Uterus (tissue), 4 donors: ENCODE measurements around the gene CORO6. TPM values are rescaled to one million over a fixed set of nuclear protein-coding genes. Genes with fewer than 3 reads are reported as not detected.

Experiments
- DNase-seq, 2 donors: peaks; one replicate each; pipeline ENCODE4 v3.0.0-alpha.2; 2019 to 2020
- H3K27ac ChIP-seq, 2 donors: fragments of 200-600 bp; sonication (generic); 1 replicate in 1 of 2; 2 replicates in 1 of 2; pipeline ENCODE4 v1.5.1; 2016 to 2018
- H3K27me3 ChIP-seq, 2 donors: fragments of 200-600 bp; sonication (generic); one replicate each; pipeline ENCODE4 v1.5.1; 2018 to 2019; ENCODE audit warnings: control low read depth in 1 of 2
- H3K36me3 ChIP-seq, 2 donors: fragments of 200-600 bp; sonication (generic); one replicate each; pipeline ENCODE4 v1.5.1; 2019; ENCODE audit warnings: control low read depth in 1 of 2
- H3K4me1 ChIP-seq, 2 donors: fragments of 200-600 bp; sonication (generic); one replicate each; pipeline ENCODE4 v1.5.1; 2018 to 2019; ENCODE audit warnings: control low read depth in 1 of 2
- H3K4me3 ChIP-seq, 2 donors: fragments of 200-600 bp; sonication (generic); 1 replicate in 1 of 2; 2 replicates in 1 of 2; pipeline ENCODE4 v1.5.1; 2018 to 2019; ENCODE audit warnings: mild to moderate bottlenecking in 1 of 2
- H3K9me3 ChIP-seq, 2 donors: fragments of 200-600 bp; sonication (generic); one replicate each; pipeline ENCODE4 v1.5.1; 2019; ENCODE audit warnings: control low read depth in 1 of 2
- POLR2A ChIP-seq, 2 donors: fragments of 450-650 bp; IDR thresholded peaks; one replicate each; pipeline ENCODE4 v1.6.1; 2016; ENCODE audit warnings: antibody characterized with exemption in 2 of 2, mild to moderate bottlenecking in 1 of 2, moderate library complexity in 1 of 2
- intact Hi-C: fragments of 100-400 bp; cut with DNase I; formaldehyde crosslinking; loops from one replicate; pipeline ENCODE4 v1.15.1; 2023; ENCODE audit warnings: low total_unique reads
- total RNA-seq, 4 donors: library from RNA; depleted of rRNA in 3 of 4; stranded (reverse); fragments of >200 nt in 3 of 4; gene quantifications; one replicate each; pipeline versions ENCODE4 v1.1.0 to v1.2.4, GENCODE V29; 2014 to 2023
- TF ChIP-seq, protein P1 (sequence below), 4 experiments: fragments of 200-600 bp in 2 of 4; fragments of 450-650 bp in 2 of 4; sonication (generic) in 2 of 4; IDR thresholded peaks; one replicate each; pipeline ENCODE4 v1.5.1; 2016 to 2019; ENCODE audit warnings: antibody characterized with exemption in 4 of 4, mild to moderate bottlenecking in 2 of 4, moderate library complexity in 1 of 4
- donor health status: DM: yes; HTN: yes; CAD: no.

CORO6 gene
- total RNA-seq, 4 donors from 2014 or later, result 3.8 to 7.8 (median 5.1) TPM

- peak overlapping the region; percentile 84 to 89 for H3K27ac ChIP-seq
- peak; percentile 89 to 91 for DNase-seq
- H3K4me3 ChIP-seq, result peak overlapping the region; percentile 16 to 26
- H3K36me3 ChIP-seq, result no peaks in the 10 kb centered on the region
- intact Hi-C loops, result no loop called here
- H3K4me1 ChIP-seq, result peaks cover 0 to 29% of the 10 kb centered on the region in 2 donors
- no peaks in the 10 kb centered on the region for H3K9me3 ChIP-seq
- TF ChIP-seq, protein P1, sequence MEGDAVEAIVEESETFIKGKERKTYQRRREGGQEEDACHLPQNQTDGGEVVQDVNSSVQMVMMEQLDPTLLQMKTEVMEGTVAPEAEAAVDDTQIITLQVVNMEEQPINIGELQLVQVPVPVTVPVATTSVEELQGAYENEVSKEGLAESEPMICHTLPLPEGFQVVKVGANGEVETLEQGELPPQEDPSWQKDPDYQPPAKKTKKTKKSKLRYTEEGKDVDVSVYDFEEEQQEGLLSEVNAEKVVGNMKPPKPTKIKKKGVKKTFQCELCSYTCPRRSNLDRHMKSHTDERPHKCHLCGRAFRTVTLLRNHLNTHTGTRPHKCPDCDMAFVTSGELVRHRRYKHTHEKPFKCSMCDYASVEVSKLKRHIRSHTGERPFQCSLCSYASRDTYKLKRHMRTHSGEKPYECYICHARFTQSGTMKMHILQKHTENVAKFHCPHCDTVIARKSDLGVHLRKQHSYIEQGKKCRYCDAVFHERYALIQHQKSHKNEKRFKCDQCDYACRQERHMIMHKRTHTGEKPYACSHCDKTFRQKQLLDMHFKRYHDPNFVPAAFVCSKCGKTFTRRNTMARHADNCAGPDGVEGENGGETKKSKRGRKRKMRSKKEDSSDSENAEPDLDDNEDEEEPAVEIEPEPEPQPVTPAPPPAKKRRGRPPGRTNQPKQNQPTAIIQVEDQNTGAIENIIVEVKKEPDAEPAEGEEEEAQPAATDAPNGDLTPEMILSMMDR (IDR thresholded peaks at IDR 0.05), result peak; percentile 95 to 97 (median 96)
- TF ChIP-seq POLR2A (IDR thresholded peaks at IDR 0.05), result peak; percentile 17 to 18
- no peaks in the 10 kb centered on the region for H3K27me3 ChIP-seq
Observed at GRCh38 chr17:29591737-29592608, 30.7 kb downstream of the CORO6 start.

- H3K27me3 ChIP-seq, result no peaks in the 10 kb centered on the region
- no peaks in the 10 kb centered on the region for H3K9me3 ChIP-seq
- DNase-seq, result peak; percentile 77 to 80
- intact Hi-C loops, result no loop called here
- peaks cover 0 to 29% of the 10 kb centered on the region in 2 donors for H3K4me1 ChIP-seq
- peak overlapping the region; percentile 16 to 26 for H3K4me3 ChIP-seq
- no peak for TF ChIP-seq POLR2A (IDR thresholded peaks at IDR 0.05)
- TF ChIP-seq, protein P1 (IDR thresholded peaks at IDR 0.05), result no peak
- no peaks in the 10 kb centered on the region for H3K36me3 ChIP-seq
- peak overlapping the region; percentile 84 to 89 for H3K27ac ChIP-seq
Observed at GRCh38 chr17:29591146-29591736, 31.5 kb downstream of the CORO6 start.

DNA sequence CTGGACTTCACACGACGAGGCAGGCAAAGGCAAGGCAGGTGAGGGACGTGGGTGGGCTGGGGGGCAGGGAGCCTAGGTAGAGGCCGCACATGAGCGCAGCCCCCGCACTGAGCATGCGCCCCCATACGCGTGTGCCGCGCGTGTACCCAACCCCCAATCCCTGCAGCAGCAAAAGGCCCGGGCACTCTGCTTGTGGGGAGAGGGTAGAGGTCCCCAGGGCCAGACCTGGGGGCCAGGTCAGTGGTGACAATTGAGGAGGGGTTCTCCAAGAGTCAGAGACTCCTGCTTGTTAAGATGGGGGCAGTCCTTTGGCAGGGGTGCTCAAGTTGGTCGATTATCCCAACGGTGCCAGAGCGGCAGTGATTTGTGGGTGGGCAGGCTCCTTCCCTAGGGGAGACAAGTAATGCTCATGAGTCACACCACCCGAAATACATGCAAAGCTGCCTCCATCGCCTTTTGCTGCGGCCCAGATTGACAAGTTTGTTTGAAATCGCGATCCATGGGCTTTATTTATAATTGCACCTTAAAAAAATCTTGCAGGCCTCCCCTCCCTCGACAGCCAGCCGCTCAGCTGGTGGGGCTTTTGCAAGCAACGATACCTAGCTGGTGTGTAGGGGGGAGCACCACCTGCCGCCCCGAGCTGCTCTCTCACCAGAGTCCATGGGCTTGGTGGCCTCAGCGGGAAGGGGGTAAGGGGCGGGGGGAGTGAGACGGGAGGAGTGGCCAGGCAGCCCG, 32.1 kb downstream of the CORO6 start:
- peak overlapping the region; percentile 84 to 89 for H3K27ac ChIP-seq
- H3K36me3 ChIP-seq, result no peaks in the 10 kb centered on the region
- intact Hi-C loops, result no loop called here
- peak overlapping the region; percentile 32 to 40 for H3K4me3 ChIP-seq
- no peaks in the 10 kb centered on the region for H3K27me3 ChIP-seq
- no peak for TF ChIP-seq POLR2A (IDR thresholded peaks at IDR 0.05)
- TF ChIP-seq, protein P1 (IDR thresholded peaks at IDR 0.05), result no peak
- peaks cover 0 to 29% of the 10 kb centered on the region in 2 donors for H3K4me1 ChIP-seq
- peak; percentile 52 to 54 for DNase-seq
- H3K9me3 ChIP-seq, result no peaks in the 10 kb centered on the region

DNA sequence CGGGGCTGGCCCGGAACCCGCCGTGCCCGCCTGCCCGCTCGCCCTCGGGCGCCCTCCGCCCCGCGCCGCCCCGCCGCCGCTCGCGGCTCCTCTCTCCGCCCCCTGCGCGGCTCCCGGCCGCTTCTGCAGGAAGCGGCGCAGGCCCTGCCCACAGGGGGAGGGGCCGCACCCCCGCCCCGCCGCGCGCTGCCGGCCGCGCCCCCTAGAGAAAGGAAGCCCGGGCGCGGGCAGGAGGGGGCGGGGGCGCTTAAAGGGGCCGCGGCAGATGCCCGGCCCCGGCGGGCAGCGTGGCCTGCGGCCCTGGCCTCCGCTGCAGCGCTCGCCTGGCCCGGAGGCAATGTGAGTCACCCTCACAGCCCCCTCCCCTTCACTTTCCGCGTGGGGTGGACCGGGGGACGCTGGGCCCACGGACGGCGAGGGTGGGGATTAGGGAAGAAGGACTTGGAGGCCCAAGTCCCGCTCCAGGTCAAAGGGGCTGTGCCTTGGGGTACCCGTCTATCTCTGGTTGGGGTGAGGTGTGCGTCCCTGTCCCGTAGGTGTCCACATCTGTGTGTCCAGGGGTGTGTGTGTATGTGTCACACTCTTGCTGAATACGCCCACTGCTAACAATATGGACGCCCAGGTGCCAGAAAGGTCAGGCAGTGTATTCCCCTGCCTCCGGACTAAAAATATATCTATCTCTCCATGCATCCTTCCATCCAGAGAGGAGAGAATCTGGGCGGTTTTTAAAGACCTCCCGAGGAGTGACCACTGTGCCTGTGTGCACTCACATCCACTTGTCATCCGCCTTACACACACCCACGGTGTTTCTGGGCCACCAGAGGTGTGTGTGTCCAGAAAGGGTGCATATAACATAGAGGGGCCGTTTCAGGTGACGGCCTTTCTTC, 32.9 kb downstream of the CORO6 start, which contains the start of gene GIT1:
Gene GIT1, minus strand, starts transcription at position 125 of the 887 bp plus-strand sequence. CDS start 270 bp downstream, outside the sequence.
- Histone ChIP-seq H3K9me3 (no peaks in the 10 kb centered on the region), H3K4me1 (peaks cover 0 to 29% of the 10 kb centered on the region in 2 donors), H3K36me3 (no peaks in the 10 kb centered on the region), H3K27ac (peak within 1 kb of the TSS; percentile 84 to 89), H3K4me3 (peak within 1 kb of the TSS; percentile 40 to 60), H3K27me3 (no peaks in the 10 kb centered on the region)
- TF ChIP-seq, protein P1 (IDR thresholded peaks at IDR 0.05), result peak in 3 of 4 experiments; percentile 12 to 40 (median 29)
- TF ChIP-seq POLR2A (IDR thresholded peaks at IDR 0.05), result peak; percentile 77 to 92
- intact Hi-C loops, result no loop called here
- peak; percentile 81 to 86 for DNase-seq
